NCI-H82 (cell line): ENCODE data around the gene GOLGA3.
"Not testable (repeated sequence)": the region's sequence is repeated elsewhere in the genome, so short reads cannot be mapped to it uniquely, and the experiment has no call there.

Experiments
- DNase-seq: peaks from one replicate; lab custom pipeline; 2025; lab: John Stamatoyannopoulos, UW

The GOLGA3 gene

DNA sequence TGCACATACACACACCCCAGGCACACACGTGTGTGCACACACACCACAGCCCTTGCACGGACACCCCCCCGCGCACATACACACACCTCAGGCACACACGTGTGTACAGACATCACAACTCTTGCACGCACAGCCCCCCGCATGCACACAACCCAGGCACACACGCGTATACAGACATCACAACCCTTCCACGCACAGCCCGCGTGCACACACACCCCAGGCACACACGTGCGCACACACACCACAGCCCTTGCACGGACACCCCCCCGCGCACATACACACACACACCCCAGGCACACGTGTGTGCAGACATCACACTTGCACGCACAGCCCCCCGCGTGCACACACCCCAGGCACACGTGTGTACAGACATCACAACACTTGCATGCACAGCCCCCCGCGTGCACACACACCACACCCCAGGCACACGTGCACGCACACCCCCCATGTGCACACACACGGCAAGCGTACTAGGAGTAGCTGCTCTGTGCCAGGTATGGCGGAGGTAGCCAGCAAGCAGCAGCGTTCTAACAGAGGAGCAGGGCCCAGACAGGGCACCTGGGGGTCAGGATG lies 48.8 kb downstream of the GOLGA3 start:
- DNase-seq: no peak

DNA sequence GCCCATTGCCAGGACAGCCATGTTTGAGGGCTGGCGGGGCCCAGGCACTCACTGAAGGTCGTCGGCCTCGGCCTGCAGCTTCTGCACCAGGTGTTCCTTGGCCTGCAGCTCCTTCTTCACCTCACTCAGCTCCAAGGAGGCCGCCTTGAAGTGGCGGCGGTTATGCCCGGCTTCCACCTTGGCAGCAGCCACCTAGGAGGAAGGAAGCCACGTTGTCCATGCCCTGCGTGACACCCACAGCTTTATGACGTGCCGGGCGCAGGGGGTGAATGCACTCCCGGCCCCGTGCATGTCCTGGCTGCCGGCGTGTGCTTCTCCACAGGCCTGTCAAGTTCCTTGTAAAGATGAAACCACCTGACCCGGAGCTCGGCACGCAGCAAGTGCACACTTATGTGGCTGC lies 51.1 kb downstream of the GOLGA3 start:
- DNase-seq: no peak

DNA sequence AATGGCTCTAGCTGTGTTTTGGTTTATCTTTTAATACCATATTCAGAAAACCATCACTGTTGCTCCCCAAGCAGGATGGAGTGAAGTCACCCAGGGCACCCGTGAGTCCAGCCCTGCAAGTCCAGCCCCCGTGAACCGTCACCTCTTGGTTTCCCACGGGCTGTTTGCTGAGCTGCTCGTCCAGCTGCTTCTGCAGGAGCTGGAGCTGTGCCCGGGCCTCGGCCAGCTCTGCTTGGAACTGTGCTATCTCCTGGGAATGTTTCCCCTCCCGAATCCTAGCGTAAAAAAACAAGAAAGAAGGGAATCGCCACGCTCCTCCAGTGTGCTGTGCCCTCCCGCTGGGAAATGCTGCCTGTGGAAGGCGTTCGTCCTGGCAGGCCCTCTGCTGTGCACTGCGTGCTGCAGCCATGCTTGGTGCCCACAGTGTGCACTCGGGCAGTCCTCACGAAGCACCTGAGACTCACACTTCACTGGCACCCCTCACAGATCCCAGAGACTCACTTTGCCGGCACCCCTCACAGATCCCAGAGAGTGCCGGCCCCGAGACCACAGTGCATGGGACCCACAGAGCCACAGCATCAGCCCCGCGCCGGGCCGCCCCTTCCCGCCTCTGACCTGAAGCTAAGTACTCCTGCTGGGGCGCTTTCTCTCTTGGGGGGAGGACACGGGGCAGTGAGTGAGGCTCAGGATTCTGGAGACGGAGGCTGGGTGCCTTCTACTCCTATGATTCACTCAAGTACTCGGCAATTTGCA lies 51.7 kb downstream of the GOLGA3 start:
- no peak for DNase-seq

DNA sequence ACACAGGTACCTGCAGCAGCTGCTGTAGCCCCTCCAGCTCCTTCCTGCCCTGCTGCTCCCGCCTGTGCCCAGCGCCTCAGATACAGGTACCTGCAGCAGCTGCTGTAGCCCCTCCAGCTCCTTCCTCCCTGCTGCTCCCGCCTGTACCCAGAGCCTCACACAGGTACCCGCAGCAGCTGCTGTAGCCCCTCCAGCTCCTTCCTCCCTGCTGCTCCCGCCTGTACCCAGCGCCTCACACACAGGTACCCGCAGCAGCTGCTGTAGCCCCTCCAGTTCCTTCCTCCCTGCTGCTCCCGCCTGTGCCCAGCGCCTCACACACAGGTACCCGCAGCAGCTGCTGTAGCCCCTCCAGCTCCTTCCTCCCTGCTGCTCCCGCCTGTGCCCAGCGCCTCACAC lies 52.4 kb downstream of the GOLGA3 start:
- not testable (repeated sequence) for DNase-seq

DNA sequence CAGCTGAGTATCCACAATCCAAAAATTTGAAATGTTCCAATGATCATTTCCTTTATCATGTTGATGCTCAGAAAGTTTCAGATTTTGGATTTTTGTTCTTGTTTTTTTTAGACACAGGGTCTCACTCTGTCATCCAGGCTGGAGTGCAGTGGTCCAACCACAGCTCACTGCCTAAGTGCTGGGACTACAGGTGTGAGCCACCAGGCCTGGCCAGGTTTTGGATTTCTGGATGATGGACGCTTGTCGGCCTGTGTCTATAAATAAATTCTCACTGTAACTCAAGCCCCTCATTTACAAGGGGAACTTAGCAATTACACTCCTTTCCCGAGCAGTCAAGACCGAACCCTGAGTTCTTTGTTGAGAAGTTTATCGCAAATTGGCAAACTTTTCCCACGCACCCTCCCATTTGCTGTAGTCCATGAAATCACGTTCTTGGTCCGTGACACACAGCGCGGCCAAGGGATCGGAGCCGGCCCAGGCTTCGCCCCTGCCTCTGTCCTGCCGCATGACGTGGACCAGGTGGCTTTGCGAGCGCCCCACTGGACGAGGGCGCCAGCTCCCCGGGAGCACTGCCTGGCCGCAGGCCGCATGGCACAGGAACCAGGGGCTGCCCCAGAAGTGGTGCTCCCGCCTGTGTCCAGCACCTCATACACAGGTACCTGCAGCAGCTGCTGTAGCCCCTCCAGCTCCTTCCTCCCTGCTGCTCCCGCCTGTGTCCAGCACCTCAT lies 53.0 kb downstream of the GOLGA3 start:
- DNase-seq: no peak

DNA sequence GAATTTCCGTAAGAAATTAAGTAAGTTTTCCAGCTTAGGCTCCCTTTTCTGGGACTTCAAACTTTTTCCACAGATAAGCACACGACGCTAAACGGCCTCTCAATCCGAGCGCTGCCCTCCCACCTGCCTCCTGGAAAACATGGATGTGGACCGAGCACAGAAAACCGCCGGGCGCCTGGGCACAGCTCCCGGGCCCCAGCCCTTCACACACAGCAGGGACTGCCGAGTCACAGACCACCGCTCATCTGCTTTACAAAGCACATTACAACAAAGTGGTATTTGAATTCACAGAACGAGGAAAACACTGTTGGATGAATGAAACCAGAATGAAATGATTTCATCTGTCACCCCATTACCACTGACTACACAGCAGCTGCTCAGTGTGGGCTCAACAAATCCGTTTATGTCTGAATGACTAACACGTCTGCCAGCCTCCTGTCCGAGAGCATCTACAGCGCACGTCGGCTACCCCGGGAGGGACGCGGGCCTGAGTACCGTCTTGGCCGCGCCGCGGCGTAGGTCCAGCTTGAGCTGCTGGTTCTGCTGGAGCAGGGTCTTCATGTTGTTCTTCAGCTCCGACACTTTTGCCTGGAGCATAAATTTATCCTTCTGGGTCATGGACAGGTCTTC lies 53.9 kb downstream of the GOLGA3 start:
- no peak for DNase-seq

DNA sequence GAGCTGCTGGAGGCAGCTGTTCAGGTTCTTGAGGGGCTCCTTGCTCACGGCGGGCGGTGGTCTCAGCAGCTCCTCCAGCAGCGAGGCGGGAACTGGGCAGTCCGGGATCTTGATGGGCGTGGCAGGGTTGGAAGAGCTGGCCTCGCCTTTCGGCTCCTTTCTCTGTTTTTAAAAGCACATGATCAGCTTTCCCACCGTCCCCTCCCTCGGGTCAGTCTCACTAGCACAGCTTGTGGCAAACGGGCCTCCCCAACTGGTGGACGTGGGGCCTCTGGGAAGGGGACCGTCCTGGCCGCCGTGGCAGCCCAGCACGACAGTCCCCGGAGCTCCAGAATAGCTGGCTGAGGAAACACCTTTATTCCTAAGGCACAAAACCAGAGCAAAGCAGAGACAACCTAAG lies 54.5 kb downstream of the GOLGA3 start:
- no peak for DNase-seq

DNA sequence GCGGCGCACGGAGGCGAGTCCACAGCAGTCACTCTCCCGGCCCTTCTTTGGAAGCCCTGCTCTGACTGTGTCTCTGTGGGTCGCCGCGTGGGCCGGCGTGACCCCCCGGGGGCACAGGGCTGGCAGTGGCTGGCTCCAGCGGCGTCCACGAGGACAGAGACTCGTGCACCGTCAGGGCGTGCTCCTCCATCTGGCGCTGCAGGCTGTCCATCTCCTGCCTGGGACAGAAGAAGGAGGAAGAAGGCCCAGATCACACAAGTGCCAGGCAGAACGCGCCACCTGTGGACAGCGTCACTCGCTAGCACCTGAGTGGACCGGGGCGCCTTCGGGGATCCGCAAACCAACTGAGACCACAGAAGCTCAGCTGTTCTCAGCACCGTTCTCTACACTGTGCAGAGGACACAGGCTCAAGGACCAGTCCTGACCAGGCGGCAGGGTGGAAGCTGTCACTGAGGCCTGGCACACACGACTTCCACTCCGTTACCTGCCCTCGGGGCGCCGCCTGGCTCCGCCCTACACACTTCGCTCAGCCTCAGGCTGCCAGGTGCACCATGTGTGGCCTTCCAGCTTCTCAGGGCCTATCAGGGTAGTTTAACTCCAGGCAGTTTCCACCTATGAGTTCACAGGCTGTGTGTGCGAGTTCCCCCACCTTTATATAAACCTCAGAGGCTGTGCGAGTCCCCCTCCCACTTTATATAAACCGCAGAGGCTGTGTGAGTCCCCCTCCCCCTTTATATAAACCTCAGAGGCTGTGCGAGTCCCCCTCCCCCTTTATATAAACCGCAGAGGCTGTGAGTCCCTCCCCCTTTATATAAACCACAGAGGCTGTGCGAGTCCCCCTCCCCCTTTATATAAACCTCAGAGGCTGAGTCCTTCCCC lies 55.4 kb downstream of the GOLGA3 start:
- DNase-seq: no peak

DNA sequence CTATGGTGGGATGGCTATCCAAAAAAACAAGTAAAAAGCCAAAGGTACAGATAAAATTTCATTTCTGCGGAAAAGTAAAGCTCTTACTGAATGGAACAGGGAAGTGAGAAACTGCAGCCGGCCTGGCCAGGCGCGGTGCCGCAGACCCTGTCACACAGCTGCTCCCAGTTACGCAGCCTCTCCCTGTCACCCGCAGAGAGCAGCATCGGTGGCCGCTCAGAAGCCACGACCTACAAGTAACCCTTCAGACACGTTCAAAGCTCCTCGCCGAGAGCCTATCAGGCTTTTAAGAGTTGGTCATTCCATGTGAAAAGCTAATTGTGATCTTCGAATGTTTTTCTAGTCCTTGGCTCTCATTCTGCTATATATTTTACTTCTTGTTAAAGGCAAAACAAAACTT lies 56.1 kb downstream of the GOLGA3 start:
- DNase-seq: no peak

DNA sequence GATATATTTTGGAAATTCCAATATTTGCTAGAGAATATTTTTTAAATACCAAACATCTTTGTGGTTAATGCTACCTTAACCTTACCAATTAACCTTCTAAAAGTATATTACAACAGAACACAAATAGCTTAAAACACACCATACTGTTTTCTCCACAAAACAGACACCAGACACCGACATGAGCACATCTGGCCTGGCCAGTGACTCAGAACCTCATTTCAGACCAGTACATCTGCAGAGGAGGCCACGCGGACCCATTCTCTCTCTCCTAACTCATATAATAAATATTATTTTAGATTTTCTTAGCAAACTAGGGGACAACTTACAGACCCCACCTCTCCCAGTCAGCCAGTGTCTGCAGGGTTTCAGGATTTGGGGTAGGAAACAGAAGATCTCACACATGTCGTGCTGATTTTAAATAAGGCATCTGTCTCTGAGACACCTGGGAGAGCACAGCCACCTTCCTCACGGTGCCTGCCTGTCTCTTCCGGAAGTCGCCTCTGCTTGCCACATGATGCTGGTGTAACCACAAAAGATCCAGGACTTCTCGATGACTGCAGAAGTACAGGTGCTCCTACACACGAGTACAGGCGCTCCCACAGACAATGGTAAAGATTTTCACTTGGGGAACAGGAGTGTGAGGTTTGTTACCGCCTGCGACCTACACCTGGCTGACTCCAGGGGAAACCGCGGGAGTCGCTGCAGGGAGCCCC lies 57.4 kb downstream of the GOLGA3 start:
- DNase-seq: no peak

DNA sequence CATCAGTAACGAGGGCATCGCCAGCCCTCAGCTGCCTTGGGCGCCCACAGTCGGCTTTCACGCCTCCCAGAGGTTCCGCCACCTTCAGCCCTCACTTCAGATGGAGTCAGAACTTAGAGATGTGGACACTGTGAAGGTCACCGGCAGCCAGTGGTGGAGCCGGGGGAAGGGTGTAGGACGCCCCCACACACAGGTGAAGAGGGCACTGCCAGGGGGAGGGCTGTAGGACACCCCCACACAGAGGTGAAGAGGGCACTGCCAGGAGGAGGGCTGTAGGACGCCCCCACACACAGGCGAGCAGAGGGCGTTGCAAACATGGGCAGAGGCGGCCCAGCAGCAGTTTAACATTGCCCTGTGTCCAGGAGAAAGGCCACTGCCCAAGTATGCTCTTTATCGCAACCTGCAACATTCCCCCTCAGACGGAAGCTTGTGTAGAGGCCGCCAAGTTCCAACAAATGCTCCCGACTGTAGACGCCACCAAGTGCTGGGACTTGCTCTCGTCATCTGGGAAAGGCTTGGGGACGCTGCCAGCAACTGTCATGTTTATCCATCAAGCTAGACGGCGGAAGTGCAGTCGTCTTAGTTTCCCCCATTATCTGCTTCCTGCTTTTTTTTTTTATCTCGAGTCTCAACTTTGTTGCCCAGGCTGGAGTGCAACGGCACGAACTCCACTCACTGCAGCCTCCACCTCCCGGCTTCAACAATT lies 62.1 kb downstream of the GOLGA3 start:
- peak; percentile 21 for DNase-seq

DNA sequence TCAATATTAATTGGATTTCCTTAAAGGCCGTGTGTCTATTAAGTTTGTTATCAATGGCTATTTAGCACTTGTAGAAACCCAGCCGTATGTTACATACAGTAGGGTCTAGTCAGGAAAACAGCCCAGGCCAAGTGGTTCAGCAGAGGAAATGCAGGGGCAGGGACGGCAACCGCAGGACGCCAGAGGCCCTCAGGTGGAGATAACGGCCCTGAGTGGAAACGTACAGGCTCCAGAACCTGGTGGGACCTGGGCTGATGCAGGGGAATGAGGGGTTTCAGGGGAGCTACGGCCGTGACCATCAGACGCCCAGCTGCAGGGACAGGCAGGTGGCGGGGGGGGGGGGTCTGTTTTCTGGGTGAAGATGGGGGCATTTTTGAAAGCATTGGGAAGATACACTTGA lies 63.3 kb downstream of the GOLGA3 start:
- DNase-seq: no peak

DNA sequence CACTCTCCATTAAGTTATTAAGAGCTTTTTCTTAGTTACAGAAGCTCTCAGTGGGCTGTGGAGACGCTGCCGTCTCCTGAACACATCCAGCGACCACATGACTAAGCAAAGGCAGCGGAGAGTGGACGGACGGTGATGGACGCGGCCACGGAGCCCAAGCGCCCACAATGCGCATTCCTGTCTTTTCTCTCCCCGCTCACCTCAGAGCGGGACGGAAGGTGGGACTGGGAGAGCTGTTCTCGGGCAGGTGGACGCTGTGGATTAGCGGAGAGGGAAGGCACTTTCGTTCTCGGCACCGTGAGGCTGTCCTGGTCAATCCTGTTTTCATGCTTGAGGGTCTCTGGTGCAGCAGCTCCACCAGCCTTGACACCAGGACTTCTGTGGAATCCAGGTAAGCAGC lies 64.4 kb downstream of the GOLGA3 start:
- DNase-seq: no peak

DNA sequence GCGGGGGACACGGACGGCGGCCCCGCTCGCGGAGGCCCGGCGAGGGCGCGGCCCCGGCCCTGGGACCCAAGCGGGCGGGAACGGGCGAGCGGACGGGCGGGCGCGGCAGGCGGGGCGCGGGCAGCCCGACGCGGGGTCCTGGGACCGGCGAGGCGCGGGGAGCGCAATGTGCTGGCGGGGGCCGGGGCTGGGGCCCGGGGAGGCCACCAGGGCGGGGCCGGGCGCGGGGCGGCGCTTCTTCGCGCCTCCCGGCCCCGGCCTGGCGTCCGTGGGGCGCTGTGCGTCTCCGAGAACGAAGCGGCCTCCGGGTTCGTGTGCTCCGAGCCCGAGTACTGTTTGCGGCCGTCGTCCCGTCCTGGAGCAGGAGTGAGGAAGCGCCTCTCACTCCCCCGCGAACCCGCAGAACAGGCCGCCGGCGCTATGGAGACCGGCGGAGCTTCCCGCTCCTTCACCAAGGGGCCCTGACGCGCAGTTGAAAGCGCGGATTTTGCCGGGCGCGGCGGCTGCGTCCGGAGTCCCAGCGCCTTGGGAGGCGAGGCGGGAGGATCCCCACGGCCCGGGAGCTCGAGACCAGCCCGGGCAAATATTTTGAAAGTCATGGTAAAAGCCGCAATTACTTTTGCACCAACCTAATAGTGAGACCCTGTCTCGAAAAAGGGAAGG lies 66.6 kb downstream of the GOLGA3 start:
- peak; percentile 92 for DNase-seq

DNA sequence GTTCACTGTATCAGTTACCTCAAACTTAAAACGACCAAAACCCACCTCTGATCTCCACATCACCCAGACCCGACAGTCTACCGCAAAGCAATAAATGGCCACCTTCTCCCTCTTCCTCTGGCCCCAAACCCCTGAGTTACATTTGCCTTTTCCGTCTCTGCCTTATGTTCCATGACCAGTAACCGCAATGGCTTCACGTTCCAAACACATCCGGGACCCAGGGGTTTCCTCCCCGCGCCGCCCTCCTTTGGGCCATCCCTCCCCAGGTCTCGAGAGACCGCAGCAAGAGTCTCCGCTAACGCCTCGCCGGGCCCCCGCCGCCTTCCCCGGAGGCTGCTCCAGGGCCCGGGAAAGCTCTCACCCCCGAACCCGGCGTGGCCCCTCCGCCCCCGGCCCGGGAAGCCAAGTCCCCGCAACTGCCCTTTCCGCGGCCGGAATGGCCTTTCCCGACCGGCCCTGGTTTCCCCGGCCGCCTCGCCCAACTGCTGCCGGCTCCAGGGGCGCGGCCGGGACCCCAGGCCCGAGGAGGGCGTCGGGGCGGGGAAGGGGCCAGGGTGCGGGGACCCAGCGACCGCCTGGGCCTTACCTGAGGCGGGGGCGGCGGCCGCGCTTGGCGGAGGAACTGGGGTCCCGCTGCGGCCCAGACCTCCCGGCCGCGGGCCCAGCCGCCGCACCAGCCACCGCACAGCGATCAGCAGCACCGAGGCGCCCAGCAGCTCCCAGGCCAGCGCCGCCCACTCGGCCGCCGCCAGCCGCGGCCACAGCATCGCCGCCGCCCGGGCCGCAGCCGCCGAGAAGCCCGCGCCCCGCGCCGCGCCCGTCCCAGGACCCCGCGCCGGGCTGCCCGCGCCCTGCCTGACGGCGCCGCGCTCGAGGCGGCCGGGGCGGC lies 67.4 kb downstream of the GOLGA3 start, which contains the start of gene ANKLE2:
Gene ANKLE2, minus strand, starts transcription at position 801 of the 889 bp plus-strand sequence. Its CDS starts 34 bp downstream, at position 767.
- peak; percentile 63 for DNase-seq

DNA sequence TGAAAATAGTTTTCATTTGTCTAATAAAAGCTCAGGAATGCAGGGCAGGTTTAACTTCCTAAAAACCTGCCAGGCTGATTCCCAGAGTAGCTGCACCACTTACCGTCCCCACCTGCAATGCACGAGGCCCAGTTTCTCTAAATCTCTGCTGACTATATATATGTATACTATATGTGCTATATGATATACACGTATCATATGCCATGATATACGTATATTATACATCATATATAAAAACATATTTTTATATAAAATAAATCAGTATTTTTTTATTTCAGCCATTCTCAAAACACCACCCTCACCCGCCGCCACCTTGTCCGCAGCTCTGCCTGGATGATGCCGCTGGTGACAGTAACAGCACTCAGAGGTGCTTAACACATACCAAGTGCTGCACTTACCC lies 69.3 kb downstream of the GOLGA3 start:
- no peak for DNase-seq

DNA sequence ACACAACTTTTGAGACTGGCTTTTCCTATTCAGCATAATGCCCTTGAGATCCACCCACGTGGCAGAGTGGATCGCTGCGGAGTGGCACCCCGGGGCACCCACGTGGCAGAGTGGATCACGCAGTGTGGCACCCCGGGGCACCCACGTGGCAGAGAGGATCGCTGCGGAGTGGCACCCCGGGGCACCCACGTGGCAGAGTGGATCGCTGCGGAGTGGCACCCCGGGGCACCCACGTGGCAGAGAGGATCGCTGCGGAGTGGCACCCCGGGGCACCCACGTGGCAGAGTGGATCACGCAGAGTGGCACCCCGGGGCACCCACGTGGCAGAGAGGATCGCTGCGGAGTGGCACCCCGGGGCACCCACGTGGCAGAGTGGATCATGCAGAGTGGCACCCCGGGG lies 69.8 kb downstream of the GOLGA3 start:
- DNase-seq: not testable (repeated sequence)

DNA sequence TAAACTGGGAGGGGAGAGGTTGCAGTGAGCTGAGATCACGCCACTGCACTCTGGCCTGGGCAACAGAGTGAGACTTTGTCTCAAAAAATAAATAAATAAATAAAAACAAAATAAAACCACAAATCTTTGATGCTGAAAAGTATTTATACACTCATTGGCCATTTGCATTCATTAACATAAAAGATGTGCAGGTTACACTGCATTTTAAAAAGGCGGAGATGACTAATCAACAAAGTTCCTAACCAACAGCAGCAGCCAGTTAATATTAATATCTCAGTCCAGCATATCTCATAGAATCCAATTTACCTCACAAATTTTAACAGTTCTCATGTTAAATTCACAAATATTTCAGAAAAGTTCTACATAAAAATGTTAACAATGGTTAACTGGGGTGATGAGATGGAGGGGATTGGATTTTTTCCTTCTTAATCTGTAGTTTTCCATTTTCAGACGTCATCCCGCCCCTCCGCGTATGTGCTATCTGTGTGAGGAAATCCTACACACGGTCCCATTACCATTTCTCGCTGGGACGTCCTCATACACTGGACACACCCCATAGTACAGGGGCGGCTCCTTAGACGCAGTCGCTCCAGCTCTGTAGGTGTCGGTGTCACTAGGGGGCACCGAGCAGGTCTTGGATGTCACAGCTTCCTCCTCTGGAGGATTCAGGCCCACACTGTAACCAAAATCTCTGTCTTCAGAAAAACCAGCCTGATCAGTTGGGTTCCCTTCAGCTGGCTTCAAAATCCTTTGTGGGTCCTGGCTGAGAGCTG lies 74.3 kb downstream of the GOLGA3 start:
- peak; percentile 19 for DNase-seq
